OCI-LY3 (cell line): Measurements from ENCODE around the gene LMX1B.

Experiments
- CTCF ChIP-seq: fragments of 200-600, 300-600 bp; sonication (generic); IDR thresholded peaks from 2 replicates; pipeline ENCODE4 v1.5.1; 2014; ENCODE audit warnings: antibody characterized with exemption, low read length, low read depth
- EZH2phosphoT487 ChIP-seq: fragments of 200-600 bp; shearing (Covaris generic); IDR thresholded peaks from 2 replicates; pipeline ENCODE4 v1.6.1; 2018; ENCODE audit warnings: antibody characterized with exemption, mixed run types, low read depth

GRCh38 chr9:126641118-126641851 lies 27.6 kb downstream of the LMX1B start:
- TF ChIP-seq CTCF (no peak), EZH2phosphoT487 (no peak)
